NCI-H1436 treated with DMSO at 0.1 percent for 48 hours (cell line): ENCODE data around the gene ZNF22.

Source experiments
- DNase-seq: peaks from one replicate; lab custom pipeline; 2025; lab: John Stamatoyannopoulos, UW

The ZNF22 gene

GRCh38 chr10:45000752-45001380 is at the start of gene ZNF22:
Gene ZNF22 (plus strand): TSS chr10:45000923. CDS start chr10:45003369, 2,446 bp downstream.
- no peak for DNase-seq

GRCh38 chr10:44951576-44952226 is 49.0 kb upstream of the ZNF22 start:
- no peak for DNase-seq

DNA sequence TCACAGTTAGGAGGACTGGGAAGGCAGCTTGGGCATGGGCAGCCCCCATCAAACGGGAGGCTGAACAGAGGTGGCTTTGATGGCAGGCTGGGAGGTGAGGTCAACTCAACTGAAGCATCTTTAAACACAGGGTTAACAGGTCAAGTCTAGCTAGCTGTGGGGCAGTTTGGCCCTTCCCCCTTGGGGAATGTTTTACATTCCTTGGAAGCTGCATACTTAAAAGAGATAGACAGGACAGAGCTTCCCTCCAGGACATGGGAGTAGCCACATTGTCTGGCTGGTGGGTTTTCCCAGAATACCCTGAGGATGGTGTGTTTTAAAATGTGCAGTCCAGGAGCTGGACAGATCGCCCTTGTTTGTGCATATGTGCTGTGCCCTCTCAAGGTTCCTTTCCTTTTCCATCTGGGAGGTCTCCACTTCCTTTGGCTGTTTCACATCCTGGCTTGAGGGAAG is 47.9 kb upstream of the ZNF22 start:
- no peak for DNase-seq

DNA sequence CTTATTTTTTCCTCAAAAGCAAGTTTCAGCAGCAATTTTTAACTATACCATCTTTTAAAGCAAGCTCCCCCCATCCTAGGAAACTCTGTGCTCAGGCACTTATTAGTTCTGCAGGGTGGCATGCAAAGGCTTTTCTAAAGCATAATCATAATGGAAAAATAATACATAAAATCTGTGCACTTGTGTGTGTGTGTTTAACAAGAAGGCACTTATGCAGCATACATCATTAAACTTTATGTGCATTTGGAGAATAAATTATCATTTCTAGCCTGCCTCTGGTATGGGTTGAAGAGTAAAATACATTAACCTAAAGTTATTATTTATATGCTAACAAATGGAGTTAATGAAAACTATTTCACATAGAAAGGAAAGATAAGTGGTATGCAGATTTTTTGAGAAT is 46.7 kb upstream of the ZNF22 start:
- DNase-seq = no peak

GRCh38 chr10:44954962-44955361 is 45.8 kb upstream of the ZNF22 start:
- no peak for DNase-seq

GRCh38 chr10:44955413-44956070 is 45.2 kb upstream of the ZNF22 start:
- DNase-seq = no peak

- DNase-seq = no peak
Observed at GRCh38 chr10:44956226-44956625, 44.5 kb upstream of the ZNF22 start.

DNA sequence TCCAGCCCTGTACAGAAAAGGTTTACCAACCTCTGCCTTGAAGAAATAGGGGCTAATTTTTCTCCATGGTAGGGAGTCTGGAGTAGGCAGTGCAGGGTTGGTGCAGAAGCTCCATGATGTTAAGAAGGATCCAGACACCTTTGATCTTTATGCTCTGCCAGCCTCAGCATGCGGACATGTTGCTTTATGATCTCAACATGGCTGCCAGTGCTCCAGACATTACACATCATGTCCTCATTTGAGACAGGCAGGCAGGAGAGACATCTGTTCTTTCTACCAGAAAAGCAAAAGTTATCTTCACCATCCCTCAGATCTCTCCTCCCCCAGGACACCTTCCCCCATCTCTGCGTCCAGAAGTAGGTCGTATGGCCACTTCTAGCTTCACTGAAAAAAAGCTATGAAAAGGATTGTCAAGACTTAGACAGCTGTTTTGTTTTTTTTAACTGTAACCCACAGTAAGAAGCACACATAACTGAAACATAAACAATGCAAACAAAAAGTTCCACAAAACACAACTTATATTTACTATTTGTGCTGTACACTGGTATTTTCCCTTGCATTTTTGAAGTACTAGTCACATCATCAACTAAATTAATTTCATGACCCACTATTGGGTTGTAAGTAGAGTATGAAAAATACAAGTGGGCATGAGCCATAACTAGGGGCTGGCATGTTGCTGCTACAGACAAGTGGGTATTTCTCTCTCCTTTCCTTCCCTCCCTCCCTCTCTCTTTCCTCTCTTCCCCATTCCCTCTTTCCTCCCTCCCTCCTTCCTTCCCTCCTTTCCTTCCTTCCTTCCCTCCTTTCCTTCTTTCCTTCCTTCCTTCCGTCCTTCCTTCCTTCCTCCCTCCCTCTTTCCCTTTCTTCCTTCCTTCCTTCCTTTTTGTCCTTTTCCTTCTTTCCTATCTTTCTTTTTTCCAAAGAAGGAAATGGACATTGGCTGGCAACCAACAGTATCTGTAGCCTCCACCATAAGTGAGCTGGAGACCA is 43.7 kb upstream of the ZNF22 start:
- DNase-seq = no peak

GRCh38 chr10:44958196-44958897 is 42.4 kb upstream of the ZNF22 start:
- DNase-seq = no peak

- no peak for DNase-seq
Observed at GRCh38 chr10:44958898-44959246, 41.9 kb upstream of the ZNF22 start.

GRCh38 chr10:44959247-44960087 is 41.3 kb upstream of the ZNF22 start, which contains the start of gene RASSF4:
Gene RASSF4 (plus strand): TSS chr10:44959802. CDS start chr10:44970203, 10,401 bp downstream.
- peak; percentile 40 for DNase-seq

DNA sequence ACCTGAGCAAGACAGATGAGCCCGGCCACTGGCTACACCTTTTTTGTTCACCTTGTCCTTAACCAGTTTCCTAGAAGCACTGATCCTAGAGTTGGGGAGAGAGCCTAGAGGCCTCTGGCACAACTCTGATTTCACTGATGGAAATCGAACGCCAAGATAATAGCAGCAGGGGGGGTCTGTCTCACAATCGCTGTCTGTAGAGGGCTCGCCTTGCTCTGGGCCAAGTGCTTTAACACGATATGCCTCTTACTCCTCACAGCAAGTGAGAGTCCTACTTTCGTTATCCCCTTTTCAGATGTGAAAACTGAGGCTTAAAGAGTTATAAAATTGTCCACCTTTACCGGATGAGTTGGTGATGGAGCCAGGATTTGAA is 40.6 kb upstream of the ZNF22 start:
- DNase-seq = no peak

DNA sequence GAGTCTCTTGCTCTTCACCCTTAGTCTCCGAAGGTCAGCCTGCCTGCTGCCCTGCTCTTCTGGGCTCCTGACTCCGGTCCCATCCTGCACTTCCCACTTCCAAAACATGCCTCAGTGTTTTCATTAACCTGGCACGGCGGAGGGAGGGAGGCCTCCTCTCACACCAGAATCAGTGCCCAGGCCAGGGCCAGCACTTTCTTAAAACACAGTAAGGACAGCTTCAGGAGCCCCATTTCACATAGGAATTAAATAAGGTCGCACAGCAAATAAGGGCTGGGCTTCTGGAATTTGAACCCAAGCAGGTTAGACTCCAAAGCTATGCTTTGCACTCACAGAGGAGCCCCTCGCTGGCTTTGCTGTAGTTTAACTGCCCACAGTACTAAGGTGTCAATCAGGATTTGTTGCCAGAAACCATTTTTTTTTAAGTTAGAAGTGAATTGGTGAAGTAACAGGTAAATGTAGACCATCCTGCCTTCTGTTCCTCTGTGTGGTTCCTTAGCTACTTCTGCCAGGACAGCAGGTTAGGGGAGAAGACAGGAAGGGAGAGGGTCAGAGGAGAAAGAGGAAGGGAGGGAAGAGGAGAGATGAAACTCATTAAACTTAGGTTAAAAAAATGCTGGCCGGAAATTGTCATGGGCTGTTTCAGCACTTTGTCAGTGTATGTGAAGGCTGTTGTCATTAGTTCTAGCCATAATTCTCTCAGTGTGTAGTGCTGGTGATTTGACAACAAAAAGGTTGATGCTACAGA is 40.1 kb upstream of the ZNF22 start:
- no peak for DNase-seq

GRCh38 chr10:44961230-44961571 is 39.5 kb upstream of the ZNF22 start:
- no peak for DNase-seq

DNA sequence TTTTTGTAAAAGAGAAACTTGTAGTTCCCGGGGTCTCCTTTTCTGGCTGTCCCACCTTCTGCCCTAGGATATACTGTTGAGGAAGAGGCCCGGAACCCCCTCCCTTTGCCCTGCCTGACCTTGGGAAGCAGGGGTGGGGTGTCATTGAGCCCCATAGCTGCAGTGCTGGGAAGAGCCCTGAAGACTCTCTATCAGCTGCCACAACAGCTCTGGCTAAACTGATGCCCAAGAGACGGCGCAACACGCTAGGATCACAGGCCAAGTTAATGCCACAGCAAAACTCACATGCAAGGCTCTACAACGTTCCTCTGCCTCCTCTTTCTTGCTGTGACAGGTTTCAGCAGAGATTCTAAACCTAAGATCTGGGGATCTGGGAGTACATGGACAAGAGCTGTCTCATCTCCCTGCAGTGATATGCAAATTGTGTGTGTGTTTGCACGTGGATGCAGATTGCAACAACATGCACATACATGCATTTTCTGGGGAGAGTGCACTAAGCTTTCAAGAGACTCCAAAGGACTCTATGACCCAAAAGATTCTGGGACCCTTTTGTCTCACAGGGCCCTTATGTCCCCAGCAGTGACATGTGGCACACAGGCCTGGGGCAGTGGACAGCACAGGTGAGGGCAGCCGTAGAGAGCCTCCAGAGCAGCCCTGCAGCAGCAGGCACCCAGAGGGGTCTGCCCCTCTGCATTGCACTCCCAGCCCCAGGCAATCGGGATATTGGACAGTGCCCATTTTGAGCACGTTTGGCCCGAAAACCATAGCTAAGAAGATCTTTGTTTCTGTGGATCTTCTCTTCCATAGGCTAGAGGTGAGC is 38.6 kb upstream of the ZNF22 start:
- no peak for DNase-seq

- DNase-seq = no peak
Observed at GRCh38 chr10:44962870-44963738, 37.6 kb upstream of the ZNF22 start.

DNA sequence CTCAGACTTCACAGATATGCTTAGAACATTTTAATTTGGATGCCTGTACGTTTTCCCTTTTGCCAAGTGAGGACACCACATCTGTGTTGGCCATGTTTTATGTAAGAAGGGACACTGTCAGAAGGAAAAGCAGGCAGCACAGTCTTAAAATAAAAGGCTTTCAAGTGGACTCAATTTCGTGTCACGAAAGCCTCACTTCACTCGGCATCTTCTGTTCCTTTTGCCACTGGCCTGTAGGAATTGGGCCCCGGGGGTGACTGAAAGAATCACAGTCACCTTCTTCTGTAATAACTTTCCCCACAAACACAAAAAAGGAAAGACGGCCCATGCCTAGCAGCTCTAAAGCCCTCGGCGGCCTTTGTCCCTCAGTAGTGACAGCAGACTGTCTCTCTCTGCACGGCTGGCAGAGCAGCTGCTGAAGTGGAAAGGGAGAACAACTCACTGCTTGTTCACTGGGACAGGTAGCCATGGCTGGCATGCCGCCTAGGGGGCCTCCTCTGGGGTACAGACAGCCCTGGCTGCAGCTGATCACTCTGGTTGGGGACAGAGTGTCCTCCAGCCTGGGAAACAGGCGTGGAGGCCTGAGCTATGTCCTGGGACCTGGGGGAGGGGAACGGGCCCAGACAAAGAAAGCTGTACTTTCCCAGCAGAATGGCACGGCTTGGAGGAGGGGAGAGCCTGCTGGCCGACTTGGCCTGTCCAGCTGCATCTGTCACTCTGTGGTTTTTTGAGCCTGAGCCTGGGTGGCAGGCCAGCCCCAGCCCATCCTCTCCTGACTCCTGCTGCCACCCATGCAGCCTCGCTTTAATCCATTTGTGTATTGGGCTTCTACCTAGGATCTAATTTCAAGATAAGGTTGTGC is 36.7 kb upstream of the ZNF22 start:
- no peak for DNase-seq
